Endothelial cell of umbilical vein (primary cell): ENCODE data around the gene EPS8. TPM values are rescaled to one million over a fixed set of nuclear protein-coding genes. Genes with fewer than 3 reads are reported as not detected.

Experiments used
- BruUV-seq: library from RNA; stranded (reverse); fragments of 400-500 nt; replicated peaks from 2 replicates; lab custom pipeline; 2021; lab: Mats Ljungman, UMichigan
- CTCF ChIA-PET: fragments of 300-600, 350-600 bp; sonication (Branson Sonifier 250); formaldehyde crosslinking; loops from one replicate; lab custom pipeline; 2021; ENCODE audit warnings: antibody characterized with exemption, inconsistent platforms; lab: Charles Lee
- POLR2A ChIA-PET: fragments of 300-600, 350-600 bp; sonication (Branson Sonifier 250); formaldehyde crosslinking; loops from one replicate; lab custom pipeline; 2021; ENCODE audit warnings: antibody characterized with exemption, inconsistent platforms; lab: Charles Lee
- DNase-seq: peaks from one replicate; pipeline ENCODE4 v3.0.0-alpha.2; 2011; ENCODE audit warnings: low read depth, low spot score
- FAIRE-seq: peaks from 2 replicates; lab custom pipeline; 2011; peaks lifted over from hg19 to GRCh38; lab: Jason Lieb, UNC
- H2AFZ ChIP-seq: 2 replicates; pipeline ENCODE4 v1.6.0; 2012; ENCODE audit warnings: low read depth, low read length, control low read depth, inconsistent platforms
- H3K27ac ChIP-seq: 2 replicates; pipeline ENCODE4 v1.5.1; 2011; ENCODE audit warnings: low read depth, mild to moderate bottlenecking, control low read depth, low read length, moderate library complexity; ENCODE audit not compliant: insufficient read depth
- H3K27me3 ChIP-seq, 2 experiments: 2 replicates each; pipeline versions ENCODE4 v1.6.0 to v1.6.1; 2011; ENCODE audit warnings: low read length in 2 of 2, mixed read lengths in 1 of 2; ENCODE audit not compliant: control insufficient read depth in 2 of 2, insufficient read depth in 2 of 2
- H3K36me3 ChIP-seq, 2 experiments: 2 replicates in 1 of 2; 3 replicates in 1 of 2; pipeline ENCODE4 v1.5.1; 2011; ENCODE audit warnings: low read length in 2 of 2, mild to moderate bottlenecking in 1 of 2, moderate library complexity in 1 of 2; ENCODE audit not compliant: control insufficient read depth in 2 of 2, insufficient read depth in 2 of 2; ENCODE audit errors: extremely low read depth in 1 of 2
- H3K4me1 ChIP-seq: 3 replicates; pipeline ENCODE4 v1.5.1; 2011; ENCODE audit warnings: mild to moderate bottlenecking, low read length; ENCODE audit not compliant: control insufficient read depth, insufficient read depth; ENCODE audit errors: extremely low read depth
- H3K4me2 ChIP-seq: 2 replicates; pipeline ENCODE4 v1.6.1; 2011; ENCODE audit warnings: low read length, control low read depth, mixed read lengths; ENCODE audit not compliant: insufficient read depth
- H3K4me3 ChIP-seq, 3 experiments: fragments of 200-600 bp in 1 of 3; sonication (generic), shearing (Covaris generic) in 1 of 3; replicated peaks in 1 of 3; 2 replicates each; pipeline ENCODE4 v1.5.1; 2011 to 2016; ENCODE audit warnings: control low read depth in 3 of 3, low read length in 3 of 3, mild to moderate bottlenecking in 2 of 3, inconsistent platforms in 1 of 3, low read depth in 1 of 3, moderate library complexity in 1 of 3; ENCODE audit not compliant: insufficient read depth in 1 of 3
- H3K79me2 ChIP-seq: 2 replicates; pipeline ENCODE4 v1.6.0; 2012; ENCODE audit warnings: low read length, inconsistent platforms; ENCODE audit not compliant: control insufficient read depth, insufficient read depth
- H3K9ac ChIP-seq: replicated peaks from 2 replicates; pipeline ENCODE3; 2011; ENCODE audit warnings: low read length, control low read depth; ENCODE audit not compliant: insufficient read depth; ENCODE audit errors: extremely low read depth
- H3K9me1 ChIP-seq: replicated peaks from 3 replicates; pipeline ENCODE4 v1.6.0; 2011; ENCODE audit warnings: mild to moderate bottlenecking, low read length; ENCODE audit not compliant: control insufficient read depth, insufficient read depth; ENCODE audit errors: extremely low read depth
- H3K9me3 ChIP-seq: replicated peaks from 2 replicates; pipeline ENCODE4 v1.5.1; 2012; ENCODE audit warnings: low read length, inconsistent platforms; ENCODE audit not compliant: control insufficient read depth, insufficient read depth
- H4K20me1 ChIP-seq: replicated peaks from 2 replicates; pipeline ENCODE3; 2011; ENCODE audit warnings: mild to moderate bottlenecking, low read length; ENCODE audit not compliant: control insufficient read depth, insufficient read depth; ENCODE audit errors: extremely low read depth
- CTCF ChIP-seq, 2 donors: IDR thresholded peaks; 1 replicate in 1 of 2; 2 replicates in 1 of 2; pipeline ENCODE4 v1.5.1; 2011; ENCODE audit warnings: low read length in 2 of 2, mild to moderate bottlenecking in 2 of 2, moderate library complexity in 2 of 2, control low read depth in 1 of 2, inconsistent platforms in 1 of 2, low read depth in 1 of 2; ENCODE audit not compliant: insufficient read depth in 1 of 2; ENCODE audit errors: extremely low read depth in 1 of 2
- EZH2 ChIP-seq: IDR thresholded peaks from 2 replicates; pipeline ENCODE4 v1.6.1; 2012; ENCODE audit warnings: borderline replicate concordance, low read depth, mild to moderate bottlenecking, moderate library complexity, low read length, inconsistent platforms; ENCODE audit not compliant: severe bottlenecking
- FOS ChIP-seq: IDR thresholded peaks from 2 replicates; pipeline ENCODE4 v1.6.1; 2011; ENCODE audit warnings: mild to moderate bottlenecking, low read length, moderate library complexity, borderline replicate concordance; ENCODE audit not compliant: insufficient read depth
- GATA2 ChIP-seq: IDR thresholded peaks from 2 replicates; pipeline ENCODE4 v1.7.0; 2011; ENCODE audit warnings: low read depth, mild to moderate bottlenecking, moderate library complexity, mixed read lengths, low read length; ENCODE audit not compliant: insufficient read length, insufficient read depth
- JUN ChIP-seq: IDR thresholded peaks from 2 replicates; pipeline ENCODE4 v1.6.1; 2011; ENCODE audit warnings: borderline replicate concordance, low read depth; ENCODE audit not compliant: insufficient read length, insufficient read depth
- MYC ChIP-seq: IDR thresholded peaks from one replicate; pipeline ENCODE4 v1.6.1; 2011; ENCODE audit warnings: mild to moderate bottlenecking, low read depth, low read length
- POLR2A ChIP-seq: IDR thresholded peaks from 2 replicates; pipeline ENCODE4 v1.6.1; 2012; ENCODE audit warnings: low read depth, mild to moderate bottlenecking, control low read depth, low read length
- POLR2AphosphoS5 ChIP-seq: IDR thresholded peaks from 2 replicates; pipeline ENCODE4 v1.6.1; 2012; ENCODE audit warnings: low read depth, mild to moderate bottlenecking, control low read depth, low read length, moderate library complexity; ENCODE audit not compliant: insufficient read depth
- dilution Hi-C: fragments of 300-500 bp; cut with MboI; formaldehyde crosslinking; loops from one replicate; pipeline ENCODE4 v1.15.0; 2019; ENCODE audit warnings: low sequenced_read_pairs; ENCODE audit not compliant: extremely low pct_ligation_motif_present
- intact Hi-C: fragments of 100-400 bp; cut with micrococcal nuclease; formaldehyde crosslinking; loops from one replicate; pipeline ENCODE4 v1.10.0; 2022
- polyA plus RNA-seq, 4 experiments: library from polyadenylated mRNA; depleted of rRNA in 3 of 4; stranded (reverse) in 3 of 4; unstranded in 1 of 4; fragments of >200 nt; gene quantifications; 2 replicates each; pipeline versions ENCODE4 v1.2.1 to v1.2.3, GENCODE V29; 2011 to 2012; ENCODE audit warnings: missing spikeins in 1 of 4
- total RNA-seq: library from RNA; stranded (reverse); gene quantifications from 2 replicates; pipeline ENCODE4 v1.2.3, GENCODE V29; 2021
- TF ChIP-seq, protein P1 (sequence below): IDR thresholded peaks from 2 replicates; pipeline ENCODE4 v1.6.1; 2011; ENCODE audit not compliant: insufficient read depth, insufficient read length

The EPS8 gene
- total and polyA plus RNA-seq, 2 donors (not counting 3 experiments of a cell fraction or from before 2014, with no cell fraction given) = 8.4 to 11.9 TPM

- FAIRE-seq = no peak
- H3K9me1 ChIP-seq = no peaks in the 10 kb centered on the region
- no peak for DNase-seq
- H3K79me2 ChIP-seq = no peaks in the 10 kb centered on the region
- no peak overlapping the region for H3K4me3 ChIP-seq
- no peaks in the 10 kb centered on the region for H3K4me1 ChIP-seq
- no TSS peak for BruUV-seq
- intact Hi-C loops = no loop called here
- H3K27ac ChIP-seq = no peak overlapping the region
- H4K20me1 ChIP-seq = no peaks in the 10 kb centered on the region
- H3K27me3 ChIP-seq = no peaks in the 10 kb centered on the region
- no peak overlapping the region for H3K4me2 ChIP-seq
- TF ChIP-seq CTCF (IDR thresholded peaks at IDR 0.05; ENCODE audit: extremely low read depth in 1 of 2, insufficient read depth in 1 of 2, low read depth in 1 of 2, low read length in 2 of 2) (no peak), EZH2 (no peak), FOS (no peak), POLR2A (no peak), POLR2AphosphoS5 (no peak), JUN (no peak), MYC (no peak), GATA2 (no peak)
- TF ChIP-seq, protein P1, sequence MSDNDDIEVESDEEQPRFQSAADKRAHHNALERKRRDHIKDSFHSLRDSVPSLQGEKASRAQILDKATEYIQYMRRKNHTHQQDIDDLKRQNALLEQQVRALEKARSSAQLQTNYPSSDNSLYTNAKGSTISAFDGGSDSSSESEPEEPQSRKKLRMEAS = no peak
- H3K9ac ChIP-seq = no peak overlapping the region
- ChIA-PET CTCF (interaction anchor here (0.7 kb wide), 1 partner anchor 42 kb away, joined by 3 read pairs; no protein-coding TSS in a partner anchor), POLR2A (no interaction called here)
- no peak overlapping the region for H2AFZ ChIP-seq
- H3K9me3 ChIP-seq = no peaks in the 10 kb centered on the region
- H3K36me3 ChIP-seq = no peaks in the 10 kb centered on the region
- dilution Hi-C loops = no loop called here
Measured at GRCh38 chr12:15646581-15646980, 142.6 kb downstream of the EPS8 start.
